Amniotic stem cell (primary cell): Measurements from ENCODE around the gene MLLT1.

Experiments used
- DNase-seq: peaks from one replicate; lab custom pipeline; 2025; lab: John Stamatoyannopoulos, UW

MLLT1 gene

GRCh38 chr19:6258812-6259311, 20.9 kb downstream of the MLLT1 start:
- no peak for DNase-seq

- DNase-seq, result no peak
These were observed 25.6 kb downstream of the MLLT1 start for GRCh38 chr19:6253954-6254733.

GRCh38 chr19:6252066-6252465, 27.7 kb downstream of the MLLT1 start:
- no peak for DNase-seq

GRCh38 chr19:6250909-6251308, 28.9 kb downstream of the MLLT1 start:
- no peak for DNase-seq

- no peak for DNase-seq
These were observed 29.7 kb downstream of the MLLT1 start for GRCh38 chr19:6250024-6250615.

GRCh38 chr19:6249296-6249695, 30.5 kb downstream of the MLLT1 start:
- no peak for DNase-seq

- no peak for DNase-seq
These were observed 30.9 kb downstream of the MLLT1 start for GRCh38 chr19:6248844-6249243.

GRCh38 chr19:6248341-6248740, 31.4 kb downstream of the MLLT1 start:
- DNase-seq, result no peak

GRCh38 chr19:6247007-6247288, 32.8 kb downstream of the MLLT1 start:
- no peak for DNase-seq

GRCh38 chr19:6246174-6247006, 33.4 kb downstream of the MLLT1 start:
- no peak for DNase-seq

- DNase-seq, result no peak
These were observed 37.1 kb downstream of the MLLT1 start for GRCh38 chr19:6242677-6243076.

- no peak for DNase-seq
These were observed 37.9 kb downstream of the MLLT1 start for GRCh38 chr19:6241680-6242377.

GRCh38 chr19:6241056-6241455, 38.7 kb downstream of the MLLT1 start:
- no peak for DNase-seq

GRCh38 chr19:6239871-6240676, 39.7 kb downstream of the MLLT1 start:
- no peak for DNase-seq

GRCh38 chr19:6239401-6239844, 40.4 kb downstream of the MLLT1 start:
- no peak for DNase-seq

- no peak for DNase-seq
These were observed 41.0 kb downstream of the MLLT1 start for GRCh38 chr19:6238643-6239281.

- DNase-seq, result no peak
These were observed 41.5 kb downstream of the MLLT1 start for GRCh38 chr19:6238256-6238642.

GRCh38 chr19:6236310-6237291, 43.2 kb downstream of the MLLT1 start:
- DNase-seq, result no peak
